Endothelial cell of umbilical vein (primary cell): ENCODE data around the gene FER.

Experiments used
- EZH2 ChIP-seq: IDR thresholded peaks from 2 replicates; pipeline ENCODE4 v1.6.1; 2012; ENCODE audit warnings: borderline replicate concordance, low read depth, mild to moderate bottlenecking, moderate library complexity, low read length, inconsistent platforms; ENCODE audit not compliant: severe bottlenecking
- FOS ChIP-seq: IDR thresholded peaks from 2 replicates; pipeline ENCODE4 v1.6.1; 2011; ENCODE audit warnings: mild to moderate bottlenecking, low read length, moderate library complexity, borderline replicate concordance; ENCODE audit not compliant: insufficient read depth
- GATA2 ChIP-seq: IDR thresholded peaks from 2 replicates; pipeline ENCODE4 v1.7.0; 2011; ENCODE audit warnings: low read depth, mild to moderate bottlenecking, moderate library complexity, mixed read lengths, low read length; ENCODE audit not compliant: insufficient read length, insufficient read depth
- JUN ChIP-seq: IDR thresholded peaks from 2 replicates; pipeline ENCODE4 v1.6.1; 2011; ENCODE audit warnings: borderline replicate concordance, low read depth; ENCODE audit not compliant: insufficient read length, insufficient read depth
- POLR2A ChIP-seq: IDR thresholded peaks from 2 replicates; pipeline ENCODE4 v1.6.1; 2012; ENCODE audit warnings: low read depth, mild to moderate bottlenecking, control low read depth, low read length
- POLR2AphosphoS5 ChIP-seq: IDR thresholded peaks from 2 replicates; pipeline ENCODE4 v1.6.1; 2012; ENCODE audit warnings: low read depth, mild to moderate bottlenecking, control low read depth, low read length, moderate library complexity; ENCODE audit not compliant: insufficient read depth
- TF ChIP-seq, protein P1 (sequence below), 2 donors: IDR thresholded peaks; 1 replicate in 1 of 2; 2 replicates in 1 of 2; pipeline ENCODE4 v1.5.1; 2011; ENCODE audit warnings: low read length in 2 of 2, mild to moderate bottlenecking in 2 of 2, moderate library complexity in 2 of 2, control low read depth in 1 of 2, inconsistent platforms in 1 of 2, low read depth in 1 of 2; ENCODE audit not compliant: insufficient read depth in 1 of 2; ENCODE audit errors: extremely low read depth in 1 of 2
- TF ChIP-seq, protein P2 (sequence below): IDR thresholded peaks from 2 replicates; pipeline ENCODE4 v1.6.1; 2011; ENCODE audit not compliant: insufficient read depth, insufficient read length

DNA sequence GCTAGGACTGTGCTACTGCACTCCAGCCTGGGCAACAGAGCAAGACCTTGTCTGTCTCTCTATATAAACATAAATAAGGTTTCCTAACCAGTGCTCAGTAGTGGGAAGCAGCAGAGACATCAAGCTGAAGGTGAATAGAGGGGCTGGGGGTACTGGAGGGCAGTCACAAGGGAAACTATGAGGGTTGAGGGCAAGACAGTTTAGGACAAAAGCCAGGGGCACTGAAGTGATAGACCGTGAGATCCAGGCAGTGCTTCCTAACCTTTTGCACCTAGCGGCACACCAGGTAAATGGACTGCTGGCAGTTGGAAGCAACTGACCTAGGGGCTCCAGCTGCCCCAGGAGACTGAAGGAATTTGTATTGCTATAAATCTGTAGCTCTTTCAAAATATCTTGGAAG lies 483.6 kb downstream of the FER start:
- TF ChIP-seq, protein P1, sequence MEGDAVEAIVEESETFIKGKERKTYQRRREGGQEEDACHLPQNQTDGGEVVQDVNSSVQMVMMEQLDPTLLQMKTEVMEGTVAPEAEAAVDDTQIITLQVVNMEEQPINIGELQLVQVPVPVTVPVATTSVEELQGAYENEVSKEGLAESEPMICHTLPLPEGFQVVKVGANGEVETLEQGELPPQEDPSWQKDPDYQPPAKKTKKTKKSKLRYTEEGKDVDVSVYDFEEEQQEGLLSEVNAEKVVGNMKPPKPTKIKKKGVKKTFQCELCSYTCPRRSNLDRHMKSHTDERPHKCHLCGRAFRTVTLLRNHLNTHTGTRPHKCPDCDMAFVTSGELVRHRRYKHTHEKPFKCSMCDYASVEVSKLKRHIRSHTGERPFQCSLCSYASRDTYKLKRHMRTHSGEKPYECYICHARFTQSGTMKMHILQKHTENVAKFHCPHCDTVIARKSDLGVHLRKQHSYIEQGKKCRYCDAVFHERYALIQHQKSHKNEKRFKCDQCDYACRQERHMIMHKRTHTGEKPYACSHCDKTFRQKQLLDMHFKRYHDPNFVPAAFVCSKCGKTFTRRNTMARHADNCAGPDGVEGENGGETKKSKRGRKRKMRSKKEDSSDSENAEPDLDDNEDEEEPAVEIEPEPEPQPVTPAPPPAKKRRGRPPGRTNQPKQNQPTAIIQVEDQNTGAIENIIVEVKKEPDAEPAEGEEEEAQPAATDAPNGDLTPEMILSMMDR (IDR thresholded peaks at IDR 0.05; ENCODE audit: extremely low read depth in 1 of 2, insufficient read depth in 1 of 2, low read depth in 1 of 2, low read length in 2 of 2), result no peak
- TF ChIP-seq FOS (no peak), EZH2 (no peak), POLR2A (no peak), POLR2AphosphoS5 (no peak), JUN (no peak), GATA2 (no peak)
- TF ChIP-seq, protein P2, sequence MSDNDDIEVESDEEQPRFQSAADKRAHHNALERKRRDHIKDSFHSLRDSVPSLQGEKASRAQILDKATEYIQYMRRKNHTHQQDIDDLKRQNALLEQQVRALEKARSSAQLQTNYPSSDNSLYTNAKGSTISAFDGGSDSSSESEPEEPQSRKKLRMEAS, result no peak
